ENCODE results near the gene MBOAT2.
A peak's percentile ranks its signal among the peaks of the same experiment; 100 is the strongest.
"Not testable (repeated sequence)": the region's sequence is repeated elsewhere in the genome, so short reads cannot be mapped to it uniquely, and the experiment has no call there.

MBOAT2 gene

DNA sequence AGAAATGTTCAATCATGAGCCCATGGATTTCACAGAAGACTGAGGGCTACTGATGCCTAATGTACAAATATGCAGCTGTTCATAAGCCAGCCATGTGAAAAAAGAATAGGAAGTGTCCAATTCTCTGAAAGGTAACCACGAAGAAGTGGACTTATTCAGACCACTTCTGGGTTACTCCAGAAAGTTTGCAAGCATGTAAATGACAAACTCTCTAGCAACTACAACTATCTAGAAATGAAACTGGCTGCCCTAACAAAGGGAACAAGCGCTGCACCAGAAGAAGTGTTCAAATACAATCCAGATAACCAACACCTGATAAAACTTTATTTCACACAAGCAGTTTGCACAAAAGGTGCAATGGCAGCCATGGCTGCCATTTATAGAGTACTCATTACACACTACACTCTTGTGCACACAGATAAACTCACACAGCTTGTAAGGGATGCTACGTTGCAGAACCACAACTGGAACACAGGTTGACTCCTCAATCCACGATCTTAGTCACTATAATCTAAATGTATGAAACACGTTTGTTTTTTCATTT, 13.9 kb downstream of the MBOAT2 start:
- DNase-seq: no peak

DNA sequence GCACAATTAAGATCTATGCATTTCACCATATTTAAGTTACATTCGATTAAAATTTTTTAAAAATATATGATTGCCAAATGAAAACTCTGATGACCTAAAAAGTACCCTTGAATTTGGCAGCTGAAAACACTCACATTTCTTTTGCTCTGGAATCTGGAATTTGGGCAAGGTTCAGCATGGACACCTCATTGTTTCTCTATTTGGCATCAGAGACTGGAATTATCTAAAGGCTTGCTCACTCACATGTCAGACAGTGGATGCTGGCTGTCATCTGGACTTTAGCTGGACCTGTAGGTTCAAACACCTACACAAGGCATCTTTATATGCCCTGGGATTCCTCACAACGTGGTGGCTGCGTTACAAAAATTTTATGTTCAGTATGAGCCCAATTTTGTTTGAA, 16.1 kb downstream of the MBOAT2 start:
- DNase-seq: no peak

DNA sequence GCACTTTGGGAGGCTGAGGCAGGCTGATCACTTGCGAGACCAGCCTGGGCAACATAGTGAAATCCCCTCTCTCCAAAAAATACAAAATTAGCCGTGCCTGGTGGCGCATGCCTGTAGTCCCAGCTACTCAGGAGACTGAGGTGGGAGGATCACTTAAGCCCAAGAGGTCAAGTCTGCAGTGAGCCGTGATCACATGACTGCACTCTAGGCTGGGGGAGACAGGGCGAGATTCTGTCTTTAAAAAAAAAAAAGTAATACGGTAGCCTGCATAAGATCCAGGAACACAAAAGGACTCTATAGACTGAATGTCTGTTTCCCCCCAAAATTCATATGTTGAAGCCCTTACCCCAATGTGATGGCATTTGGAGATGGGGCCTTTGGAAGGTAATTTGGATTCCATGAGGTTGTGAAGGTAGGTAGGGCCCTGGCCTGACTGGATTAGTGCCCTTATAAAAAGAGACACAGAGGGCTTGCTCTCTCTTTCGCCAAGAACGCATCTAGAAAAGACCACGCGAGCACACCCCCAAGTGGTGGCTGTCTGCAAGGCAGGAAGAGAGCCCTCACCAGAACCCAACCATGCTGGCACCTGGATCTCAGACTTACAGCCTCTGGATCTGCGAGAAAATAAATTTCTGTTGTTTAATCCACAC, 17.0 kb downstream of the MBOAT2 start:
- DNase-seq: no peak

DNA sequence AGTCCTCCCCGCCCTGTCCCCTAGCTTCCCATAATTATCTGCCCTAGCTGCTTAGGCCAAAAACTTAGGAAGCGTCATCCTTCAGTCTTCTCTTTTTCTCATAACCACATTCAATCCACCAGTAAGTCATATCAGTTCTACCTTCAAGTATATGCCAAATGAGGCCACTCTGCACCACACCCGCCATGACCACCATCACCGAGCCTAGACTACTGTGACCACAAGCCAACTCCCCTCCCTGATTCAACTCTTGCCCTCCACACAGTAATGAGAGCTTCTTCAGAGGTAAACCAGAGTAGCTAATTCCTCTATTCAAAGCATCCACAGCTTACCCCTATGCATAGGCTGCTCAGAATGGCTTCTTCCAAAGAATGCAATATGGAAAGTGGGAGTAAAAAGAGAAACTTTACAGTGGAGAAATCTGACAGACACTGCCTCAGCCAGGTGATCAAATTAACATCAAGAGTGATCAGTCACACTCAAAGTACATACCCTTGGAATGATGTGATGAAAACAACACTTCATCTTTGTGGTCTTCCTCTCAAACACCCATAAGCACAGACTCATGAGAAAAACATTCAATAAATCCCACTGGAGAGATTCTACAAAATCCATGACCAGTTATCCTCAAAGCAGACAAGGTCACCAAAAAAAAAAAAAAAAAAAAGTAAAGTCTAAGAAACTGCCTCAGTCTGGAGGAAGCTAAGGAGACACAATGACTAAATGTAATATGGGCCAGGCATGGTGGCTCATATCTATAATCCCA, 17.7 kb downstream of the MBOAT2 start:
- no peak for DNase-seq

DNA sequence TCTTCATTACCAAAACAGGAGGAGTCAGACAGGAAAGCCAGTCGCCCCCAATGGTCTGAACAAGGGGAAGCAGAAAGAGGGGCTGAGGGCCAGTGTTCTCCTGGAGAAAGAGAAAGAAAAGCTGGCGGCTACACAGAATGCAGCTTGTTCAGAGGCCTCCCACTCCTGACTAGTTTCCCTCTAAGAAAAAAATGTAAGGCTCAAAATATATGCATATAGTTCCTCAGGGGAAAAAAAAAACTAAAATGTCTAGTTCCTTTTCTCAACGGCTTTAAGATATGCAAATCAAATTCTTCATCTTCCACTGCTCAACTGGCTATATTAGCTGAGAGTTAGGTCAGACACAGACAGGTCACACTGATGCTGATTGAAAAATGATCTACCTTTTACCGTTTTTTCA, 18.6 kb downstream of the MBOAT2 start:
- no peak for DNase-seq

DNA sequence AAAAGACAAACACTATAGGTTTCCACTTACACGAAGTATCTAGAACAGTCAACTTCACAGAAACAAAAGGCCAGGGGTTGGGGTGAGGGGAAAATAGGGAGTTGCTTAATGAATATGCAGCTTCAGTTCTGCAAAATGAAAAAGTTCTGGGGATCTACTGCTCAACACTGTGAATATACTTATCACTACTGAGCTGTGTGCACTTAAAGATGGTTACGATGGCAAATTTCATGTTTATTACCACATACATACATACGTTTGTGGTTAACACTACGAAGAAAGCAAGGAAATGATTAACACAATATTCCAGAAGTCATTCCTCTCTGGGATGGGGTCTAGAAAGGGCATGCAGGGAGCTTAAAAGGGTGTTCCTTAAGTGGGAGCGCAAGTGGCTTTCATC, 19.3 kb downstream of the MBOAT2 start:
- DNase-seq: no peak

DNA sequence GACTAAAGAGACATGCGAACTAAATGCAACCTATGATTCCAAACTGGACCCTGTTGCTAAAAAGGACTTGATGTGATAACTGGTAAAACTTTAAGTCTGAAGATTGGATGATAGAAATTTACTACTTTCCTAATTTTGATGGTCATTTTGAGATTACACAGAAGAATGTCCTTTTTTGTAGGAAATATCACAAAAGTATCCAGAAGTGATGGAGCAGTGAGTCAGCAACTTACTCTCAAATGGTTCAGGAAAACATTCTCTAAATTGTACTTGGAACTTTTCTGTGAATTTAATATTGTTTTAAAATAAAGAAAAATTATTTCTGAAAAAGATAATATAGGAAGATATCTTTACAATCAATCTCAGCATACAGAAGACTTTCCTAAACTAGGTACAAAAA, 19.9 kb downstream of the MBOAT2 start:
- DNase-seq: no peak

DNA sequence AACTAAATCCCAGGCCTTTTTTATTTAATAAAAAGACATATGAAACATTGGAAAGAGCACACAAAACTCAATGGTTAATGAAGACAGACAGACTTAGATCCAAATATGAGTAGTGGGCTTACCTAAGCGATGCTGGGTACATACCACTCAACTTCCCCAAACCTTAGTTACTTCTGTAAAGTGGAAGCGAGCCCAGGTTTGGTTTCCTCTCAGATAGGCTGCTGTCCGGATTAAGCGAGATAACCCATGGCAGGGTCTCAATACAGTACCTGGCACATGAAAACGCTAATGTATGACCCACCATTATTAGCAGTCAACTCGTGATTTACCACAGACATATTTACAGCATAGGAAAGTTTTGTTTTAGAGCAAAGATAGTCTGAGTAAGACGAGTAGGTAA, 21.6 kb downstream of the MBOAT2 start:
- no peak for DNase-seq

DNA sequence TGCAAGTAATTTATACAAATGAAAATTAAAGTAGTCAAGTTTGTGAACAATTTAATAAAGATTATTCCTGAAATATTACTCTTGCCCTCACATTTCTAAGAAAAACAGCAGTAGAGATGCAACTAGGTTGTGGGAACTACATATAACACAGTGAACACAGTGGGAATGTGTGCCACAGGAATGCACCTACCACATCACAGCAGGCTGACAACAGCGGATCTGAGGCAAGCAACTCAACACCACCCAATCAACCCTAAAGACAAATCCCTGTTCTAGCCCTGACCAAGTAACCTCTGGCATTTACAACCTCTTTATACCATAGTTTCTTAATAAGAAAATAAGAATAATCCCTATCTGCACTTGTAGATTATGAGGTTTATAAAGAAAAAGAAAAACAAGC, 23.4 kb downstream of the MBOAT2 start:
- no peak for DNase-seq

DNA sequence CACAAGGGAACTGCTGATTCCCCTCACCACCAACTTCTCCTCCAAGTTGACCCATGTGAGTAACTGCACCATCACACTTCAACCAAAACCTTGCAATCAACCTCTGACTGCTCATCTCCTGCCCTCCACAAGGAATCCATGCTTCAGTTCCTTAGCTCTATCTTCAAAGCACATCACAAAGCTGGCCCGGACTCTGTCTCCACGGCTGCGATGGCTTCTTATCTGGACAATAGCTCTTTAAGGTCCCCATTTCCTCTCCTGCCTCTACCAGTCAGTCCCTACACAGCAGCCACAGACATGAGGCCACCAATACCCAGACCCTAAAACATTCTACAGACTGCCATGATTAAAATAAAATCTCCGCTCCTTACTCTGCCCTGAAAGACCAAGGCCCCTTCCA, 25.7 kb downstream of the MBOAT2 start:
- DNase-seq: no peak

DNA sequence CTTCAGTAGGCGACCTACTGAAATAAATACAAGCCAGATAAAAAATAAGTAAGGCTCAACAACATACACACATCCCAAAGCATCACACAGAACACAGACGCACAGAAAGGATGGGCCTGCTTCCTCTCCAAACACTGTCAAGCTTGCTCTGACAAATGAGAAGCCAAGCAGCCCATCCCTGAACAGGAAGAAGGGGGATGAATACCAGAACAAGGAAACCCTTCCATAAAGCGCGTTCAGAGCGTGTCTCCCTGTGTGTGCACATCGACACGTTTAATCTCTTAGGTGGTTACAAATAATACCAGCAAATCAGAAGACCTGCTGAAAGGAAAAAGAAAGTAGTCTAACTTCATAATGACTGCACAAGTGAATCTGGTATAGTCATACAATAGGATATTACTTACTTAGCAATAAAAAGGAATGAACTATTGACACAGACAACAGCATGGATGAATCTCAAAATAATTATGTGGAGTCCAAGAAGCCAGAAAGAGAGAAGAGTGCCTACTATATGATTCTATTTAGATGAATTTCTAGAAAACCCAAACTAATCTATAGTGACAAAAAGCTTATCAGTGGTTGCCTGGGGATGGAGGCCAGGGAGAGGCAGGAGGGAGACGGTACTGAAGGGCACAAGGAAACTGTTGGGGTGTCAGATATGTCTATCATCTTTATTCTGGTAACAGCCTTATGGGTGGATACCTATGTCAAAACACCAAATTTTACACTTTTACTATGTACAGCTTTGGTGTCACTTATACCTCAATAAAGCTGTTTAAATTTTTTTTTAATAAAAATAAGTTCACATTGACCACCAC, 26.8 kb downstream of the MBOAT2 start:
- DNase-seq: no peak

DNA sequence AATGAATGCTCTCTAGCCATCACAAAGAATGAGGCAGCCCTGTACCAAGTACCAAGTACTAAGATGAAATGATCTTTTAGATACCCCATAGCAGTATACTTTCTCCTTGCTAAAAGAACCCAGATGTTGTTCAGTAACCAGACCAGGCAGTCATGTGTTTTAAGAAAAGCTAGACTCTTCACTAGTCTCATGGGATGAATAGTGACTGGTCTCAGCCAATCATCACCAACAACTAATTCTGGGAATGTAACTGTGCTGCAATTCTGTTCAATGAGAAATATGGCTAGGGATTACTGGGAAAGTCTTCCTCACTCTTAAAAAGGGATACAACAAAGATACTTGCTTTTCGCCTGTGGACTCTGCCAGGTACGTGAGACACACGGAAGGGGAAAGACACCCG, 29.5 kb downstream of the MBOAT2 start:
- DNase-seq: no peak

DNA sequence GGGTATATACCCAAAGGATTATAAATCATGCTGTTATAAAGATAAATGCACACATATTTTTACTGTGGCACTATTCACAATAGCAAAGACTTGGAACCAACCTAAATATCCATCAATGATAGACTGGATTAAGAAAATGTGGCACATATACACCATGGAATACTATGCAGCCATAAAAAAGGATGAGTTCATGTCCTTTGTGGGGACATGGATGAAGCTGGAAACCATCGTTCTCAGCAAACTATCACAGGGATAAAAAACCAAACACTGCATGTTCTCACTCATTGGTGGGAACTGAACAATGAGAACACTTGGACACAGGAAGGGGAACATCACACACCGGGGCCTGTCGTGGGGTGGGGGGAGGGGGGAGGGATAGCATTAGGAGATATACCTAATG, 30.5 kb downstream of the MBOAT2 start:
- DNase-seq: not testable (repeated sequence)

DNA sequence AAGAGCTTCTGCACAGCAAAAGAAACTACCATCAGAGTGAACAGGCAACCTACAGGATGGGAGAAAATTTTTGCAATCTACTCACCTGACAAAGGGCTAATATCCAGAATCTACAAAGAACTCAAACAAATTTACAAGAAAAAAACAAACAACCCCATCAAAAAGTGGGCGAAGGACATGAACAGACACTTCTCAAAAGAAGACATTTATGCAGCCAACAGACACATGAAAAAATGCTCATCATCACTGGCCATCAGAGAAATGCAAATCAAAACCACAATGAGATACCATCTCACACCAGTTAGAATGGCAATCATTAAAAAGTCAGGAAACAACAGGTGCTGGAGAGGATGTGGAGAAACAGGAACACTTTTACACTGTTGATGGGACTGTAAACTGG, 30.9 kb downstream of the MBOAT2 start:
- DNase-seq: not testable (repeated sequence)

DNA sequence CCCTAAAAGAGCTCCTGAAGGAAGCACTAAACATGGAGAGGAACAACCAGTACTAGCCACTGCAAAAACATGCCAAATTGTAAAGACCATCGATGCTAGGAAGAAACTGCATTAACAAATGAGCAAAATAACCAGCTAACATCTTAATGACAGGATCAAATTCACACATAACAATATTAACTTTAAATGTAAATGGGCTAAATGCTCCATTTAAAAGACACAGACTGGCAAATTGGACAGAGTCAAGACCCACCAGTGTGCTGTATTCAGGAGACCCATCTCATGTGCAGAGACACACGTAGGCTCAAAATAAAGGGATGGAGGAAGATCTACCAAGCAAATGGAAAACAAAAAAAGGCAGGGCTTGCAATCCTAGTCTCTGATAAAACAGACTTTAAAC, 34.1 kb downstream of the MBOAT2 start:
- not testable (repeated sequence) for DNase-seq

DNA sequence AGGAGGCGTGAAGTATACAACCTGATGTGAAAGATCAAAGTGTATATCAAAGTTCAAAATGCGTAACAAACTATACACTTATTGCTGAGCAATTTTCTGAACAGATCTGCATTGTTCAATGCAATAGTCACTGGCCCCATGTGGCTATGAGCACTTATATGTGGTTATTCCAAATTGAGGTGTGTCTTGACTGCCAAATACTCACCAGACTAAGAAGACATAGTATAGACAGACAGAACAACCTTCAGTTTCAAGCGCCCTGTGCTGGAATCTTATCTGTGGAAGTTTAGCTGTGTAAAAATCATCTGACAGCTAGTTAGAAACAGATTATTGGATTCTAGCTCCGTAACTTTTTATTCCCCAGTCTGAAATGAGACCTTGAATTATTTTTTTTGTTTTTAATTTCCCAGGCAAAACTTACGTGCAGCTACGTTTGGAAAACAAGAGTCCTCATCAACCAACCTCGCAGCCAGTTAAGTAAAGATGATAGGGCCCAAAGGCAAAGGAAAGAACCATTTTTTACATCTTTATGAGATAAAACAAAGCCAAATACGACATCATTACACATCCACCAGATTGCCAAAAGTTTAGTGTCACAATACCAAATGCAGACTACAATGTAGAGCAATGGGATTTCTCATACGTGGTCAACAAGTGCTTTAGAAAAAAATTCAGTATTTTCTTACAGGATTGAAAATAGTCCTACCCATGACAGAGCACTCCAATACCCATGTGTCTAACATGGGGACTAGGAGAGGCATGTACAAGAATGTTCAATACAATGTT, 37.2 kb downstream of the MBOAT2 start:
- no peak for DNase-seq

DNA sequence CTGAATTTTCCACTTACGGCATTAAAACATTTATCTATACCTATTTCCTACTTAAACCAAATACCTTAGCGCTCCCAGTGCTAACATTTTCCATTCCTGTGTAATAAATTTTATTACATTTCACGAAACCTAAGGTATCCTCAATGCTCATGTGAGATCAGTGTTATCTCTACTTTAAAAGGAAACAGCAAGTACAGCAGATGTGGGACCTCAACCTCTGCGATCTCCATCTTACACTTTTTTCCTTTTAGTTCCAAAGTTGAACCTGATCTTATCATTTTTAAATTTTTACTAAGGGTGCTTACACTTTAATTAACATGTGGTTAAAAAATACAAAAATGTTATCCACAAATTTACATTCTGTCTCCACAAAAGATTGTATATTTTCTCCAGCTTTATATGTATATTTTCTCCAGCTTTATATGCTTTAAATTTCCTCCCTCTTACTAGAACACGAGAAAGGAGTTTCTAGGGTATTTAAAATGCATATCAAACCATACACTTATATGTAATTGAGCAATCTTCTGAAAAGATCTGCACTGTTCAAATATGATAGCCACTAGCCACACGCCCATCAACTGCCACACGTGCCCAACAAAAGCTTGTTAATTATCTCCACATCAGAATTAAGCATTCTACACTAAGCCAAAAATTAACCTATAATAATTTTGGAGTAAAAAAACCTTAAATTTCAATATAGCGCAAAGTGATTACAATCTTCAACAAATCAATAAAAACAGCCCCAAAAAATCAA, 38.1 kb downstream of the MBOAT2 start:
- no peak for DNase-seq

DNA sequence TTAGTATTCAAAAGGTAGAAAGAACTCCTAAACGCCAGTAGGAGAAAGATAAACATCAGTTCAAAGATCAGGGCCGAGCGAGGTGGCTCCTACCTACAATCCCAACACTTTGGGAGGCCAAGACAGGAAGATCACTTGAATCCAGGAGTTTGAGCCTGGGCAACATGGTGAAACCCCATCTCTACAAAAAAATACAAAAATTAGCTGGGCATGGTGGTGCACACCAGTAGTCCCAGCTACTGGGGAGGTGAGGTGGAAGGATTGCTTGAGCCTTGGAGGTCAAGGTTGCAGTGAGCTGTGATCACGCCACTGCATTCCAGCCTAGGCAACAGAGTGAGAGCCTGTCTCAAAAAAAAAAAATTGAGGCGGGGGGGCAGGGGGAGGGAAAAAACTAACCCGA, 40.6 kb downstream of the MBOAT2 start:
- DNase-seq: no peak

DNA sequence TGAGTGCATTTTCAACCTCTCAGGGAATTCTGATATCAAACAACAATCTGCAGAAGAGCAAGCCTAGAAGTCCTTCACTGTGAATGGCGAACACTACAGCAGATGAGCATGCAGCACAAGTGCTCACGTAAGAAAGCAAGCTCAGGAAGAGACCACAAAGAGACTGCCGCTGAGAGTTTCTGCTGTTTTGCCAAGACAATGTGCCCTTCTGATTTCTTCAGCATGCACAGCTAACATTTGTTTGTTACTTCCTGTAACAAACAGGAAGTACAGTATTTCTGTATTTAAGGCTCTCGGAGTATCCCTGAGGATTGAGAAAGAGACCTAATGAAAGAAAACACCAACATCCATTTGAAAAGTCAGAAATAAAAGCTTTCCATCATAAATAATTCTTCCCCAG, 45.9 kb downstream of the MBOAT2 start:
- peak; percentile 77 for DNase-seq

DNA sequence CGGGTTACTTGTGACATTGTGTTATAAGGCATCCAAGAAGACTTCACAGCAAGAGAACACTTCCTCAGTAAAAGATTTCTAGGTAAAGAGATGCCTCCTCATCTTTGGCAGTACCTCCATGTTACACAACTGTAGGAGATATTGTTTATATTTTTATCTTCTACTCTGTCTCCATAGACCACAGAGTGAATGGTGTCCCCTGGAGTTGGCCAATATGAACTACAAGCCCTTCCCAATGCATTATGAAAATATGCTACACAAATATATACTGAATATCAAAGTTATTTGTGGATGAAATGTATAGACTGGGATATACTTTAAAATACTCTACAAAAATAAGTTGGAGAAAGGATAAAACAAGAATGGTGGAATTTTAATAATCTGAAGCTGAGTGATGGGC, 46.7 kb downstream of the MBOAT2 start:
- no peak for DNase-seq

DNA sequence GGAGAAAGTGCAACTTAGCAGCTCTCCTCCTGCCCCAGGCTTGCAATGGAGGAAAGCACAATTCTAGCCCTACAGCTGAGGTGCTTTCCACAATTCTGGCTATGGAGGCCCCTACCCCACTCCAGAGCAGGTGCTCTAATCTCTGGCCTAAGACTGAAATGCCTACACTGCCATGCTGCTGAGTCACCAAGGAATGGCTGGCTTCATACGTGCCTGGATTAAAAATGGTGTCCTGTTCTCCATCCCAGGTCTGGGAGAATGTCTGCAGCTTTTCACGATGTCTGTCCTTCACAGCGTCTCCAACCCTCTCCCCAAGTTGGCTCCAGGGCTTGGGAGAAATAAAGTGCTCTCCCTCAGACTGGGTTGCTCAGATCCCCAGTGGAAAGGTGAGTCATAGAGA, 48.5 kb downstream of the MBOAT2 start:
- no peak for DNase-seq

DNA sequence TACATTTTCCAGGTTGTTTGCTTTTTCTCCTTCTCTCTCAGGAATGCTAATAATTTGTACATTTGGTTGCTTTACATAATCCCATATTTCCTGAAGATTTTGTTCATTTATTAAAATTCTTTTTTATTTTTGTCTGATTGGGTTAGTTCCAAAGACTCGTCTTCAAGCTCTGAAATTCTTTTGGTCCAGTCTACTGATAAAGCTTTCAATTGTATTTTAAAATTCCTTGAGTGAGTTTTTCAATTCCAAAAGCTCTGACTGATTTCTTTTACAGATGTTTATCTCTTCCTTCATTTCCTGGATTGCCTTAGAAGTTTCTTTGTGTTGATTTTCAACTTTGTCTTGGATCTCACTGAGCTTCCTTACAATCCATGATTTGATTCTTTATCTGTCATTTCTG, 50.0 kb downstream of the MBOAT2 start:
- DNase-seq: no peak
